Central memory CD8-positive, alpha-beta T cell (primary cell): ENCODE results near the gene NRDE2.

Experiments used
- ATAC-seq: fragments of 150-1000 bp; cut with Tn5 transposase; replicated peaks from 2 replicates; pipeline ENCODE4 v1.10.0; 2022; ENCODE audit warnings: mild to moderate bottlenecking, moderate FRiP score, moderate number of reproducible peaks; ENCODE audit not compliant: poor library complexity, severe bottlenecking; ENCODE audit errors: extremely low read depth
- DNase-seq, 2 donors: peaks; one replicate each; pipeline ENCODE4 v3.0.0; 2021; ENCODE audit warnings: low spot score in 2 of 2
- H3K27ac Mint-ChIP-seq: one replicate; pipeline ENCODE4 v1.8.0; 2022; ENCODE audit warnings: low read depth, mild to moderate bottlenecking, moderate library complexity, mixed read lengths
- H3K27me3 Mint-ChIP-seq: one replicate; pipeline ENCODE4 v1.8.0; 2022; ENCODE audit warnings: mixed read lengths
- H3K36me3 Mint-ChIP-seq: one replicate; pipeline ENCODE4 v1.8.0; 2022; ENCODE audit warnings: mild to moderate bottlenecking, moderate library complexity, mixed read lengths; ENCODE audit not compliant: insufficient read depth
- H3K4me1 Mint-ChIP-seq: one replicate; pipeline ENCODE4 v1.8.0; 2022; ENCODE audit warnings: mixed read lengths
- H3K4me3 Mint-ChIP-seq: one replicate; pipeline ENCODE4 v1.8.0; 2022; ENCODE audit warnings: mild to moderate bottlenecking, moderate library complexity, mixed read lengths
- H3K9me3 Mint-ChIP-seq: one replicate; pipeline ENCODE4 v1.8.0; 2022; ENCODE audit warnings: mixed read lengths

Gene NRDE2, protein sequence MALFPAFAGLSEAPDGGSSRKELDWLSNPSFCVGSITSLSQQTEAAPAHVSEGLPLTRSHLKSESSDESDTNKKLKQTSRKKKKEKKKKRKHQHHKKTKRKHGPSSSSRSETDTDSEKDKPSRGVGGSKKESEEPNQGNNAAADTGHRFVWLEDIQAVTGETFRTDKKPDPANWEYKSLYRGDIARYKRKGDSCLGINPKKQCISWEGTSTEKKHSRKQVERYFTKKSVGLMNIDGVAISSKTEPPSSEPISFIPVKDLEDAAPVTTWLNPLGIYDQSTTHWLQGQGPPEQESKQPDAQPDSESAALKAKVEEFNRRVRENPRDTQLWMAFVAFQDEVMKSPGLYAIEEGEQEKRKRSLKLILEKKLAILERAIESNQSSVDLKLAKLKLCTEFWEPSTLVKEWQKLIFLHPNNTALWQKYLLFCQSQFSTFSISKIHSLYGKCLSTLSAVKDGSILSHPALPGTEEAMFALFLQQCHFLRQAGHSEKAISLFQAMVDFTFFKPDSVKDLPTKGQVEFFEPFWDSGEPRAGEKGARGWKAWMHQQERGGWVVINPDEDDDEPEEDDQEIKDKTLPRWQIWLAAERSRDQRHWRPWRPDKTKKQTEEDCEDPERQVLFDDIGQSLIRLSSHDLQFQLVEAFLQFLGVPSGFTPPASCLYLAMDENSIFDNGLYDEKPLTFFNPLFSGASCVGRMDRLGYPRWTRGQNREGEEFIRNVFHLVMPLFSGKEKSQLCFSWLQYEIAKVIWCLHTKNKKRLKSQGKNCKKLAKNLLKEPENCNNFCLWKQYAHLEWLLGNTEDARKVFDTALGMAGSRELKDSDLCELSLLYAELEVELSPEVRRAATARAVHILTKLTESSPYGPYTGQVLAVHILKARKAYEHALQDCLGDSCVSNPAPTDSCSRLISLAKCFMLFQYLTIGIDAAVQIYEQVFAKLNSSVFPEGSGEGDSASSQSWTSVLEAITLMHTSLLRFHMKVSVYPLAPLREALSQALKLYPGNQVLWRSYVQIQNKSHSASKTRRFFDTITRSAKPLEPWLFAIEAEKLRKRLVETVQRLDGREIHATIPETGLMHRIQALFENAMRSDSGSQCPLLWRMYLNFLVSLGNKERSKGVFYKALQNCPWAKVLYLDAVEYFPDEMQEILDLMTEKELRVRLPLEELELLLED

DNA sequence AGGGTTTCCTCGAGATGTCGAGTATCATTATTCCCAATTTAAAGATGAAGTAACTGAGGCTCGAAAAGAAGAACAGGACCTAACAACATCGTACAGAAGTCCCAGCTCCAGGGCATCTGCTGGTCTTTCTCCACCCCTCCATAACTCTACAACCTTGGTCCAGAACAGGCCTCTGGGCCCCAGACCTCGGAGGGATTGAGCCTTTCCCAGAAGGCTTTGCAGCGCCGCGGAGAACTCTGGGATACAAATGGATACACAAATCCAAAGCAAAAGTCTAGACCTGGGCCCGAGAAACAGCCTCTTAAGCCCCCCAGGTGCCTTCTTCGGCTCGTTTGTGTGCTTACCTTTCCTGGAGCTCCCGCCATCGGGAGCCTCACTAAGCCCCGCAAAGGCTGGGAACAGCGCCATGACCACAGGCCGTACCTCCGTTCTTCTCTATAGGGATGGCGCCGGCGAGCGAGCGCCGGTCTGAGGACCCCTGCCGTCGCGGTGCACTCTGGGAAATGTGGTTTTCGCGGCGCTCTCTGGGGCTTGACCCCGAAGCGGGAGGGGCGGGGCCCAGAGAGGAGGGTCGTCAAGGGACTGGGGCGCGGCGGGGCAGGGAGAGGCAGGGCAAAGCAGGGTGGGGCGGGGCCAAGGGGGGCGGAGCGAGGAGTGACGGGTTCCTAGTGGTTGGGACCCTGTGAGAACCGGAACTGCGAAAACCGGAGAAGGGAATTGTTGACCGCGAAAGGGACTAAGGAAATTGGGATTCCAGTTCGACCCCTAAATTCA lies at the start of gene NRDE2:
Gene NRDE2, minus strand, starts transcription at position 445 of the 774 bp plus-strand sequence. Its CDS starts 37 bp downstream, at position 408.
- Mint-ChIP-seq H3K27me3 (peaks cover 25% of the 10 kb centered on the region), H3K27ac (peak within 1 kb of the TSS; percentile 95), H3K4me3 (peak within 1 kb of the TSS; percentile 90), H3K36me3 (peaks cover 3% of the 10 kb centered on the region), H3K9me3 (no peaks in the 10 kb centered on the region), H3K4me1 (peaks cover 34% of the 10 kb centered on the region)
- DNase-seq (peak; percentile 65 to 67), ATAC-seq (peak; percentile 84)

DNA sequence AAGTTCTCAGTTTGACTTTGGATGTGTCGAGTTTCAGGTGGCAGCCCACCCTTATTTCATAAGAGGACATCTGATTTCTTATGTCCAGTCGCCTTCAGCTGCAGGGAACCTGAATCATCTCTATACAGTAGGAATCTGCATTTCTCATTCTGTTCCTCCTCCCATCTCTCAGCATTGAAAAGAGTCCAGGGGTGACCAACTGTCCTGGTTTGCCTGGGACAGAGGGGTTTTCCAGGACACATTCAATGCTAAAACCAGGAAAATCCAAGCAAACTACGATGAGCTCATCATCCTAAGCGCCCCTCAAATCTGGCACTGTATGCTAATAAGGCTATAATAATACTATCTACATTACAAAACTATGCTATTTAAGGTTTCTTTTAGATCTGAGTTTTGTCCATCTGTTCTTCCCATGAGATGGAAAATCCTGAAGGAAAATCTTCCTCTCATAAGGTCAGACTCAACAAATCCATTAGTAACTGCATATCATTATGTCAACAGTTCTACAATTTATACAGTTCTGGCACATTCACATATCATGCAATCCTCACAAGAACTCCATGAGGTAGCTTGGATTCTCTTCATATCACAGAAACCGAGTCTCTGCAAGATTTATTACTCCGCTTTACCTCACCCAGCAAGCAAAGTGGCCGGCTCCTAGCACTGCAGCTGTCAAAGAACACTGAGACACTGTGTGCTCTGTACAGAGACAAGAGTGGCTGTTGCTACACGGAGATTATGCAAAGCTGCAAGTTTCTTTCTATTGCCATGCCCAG lies 49.5 kb upstream of the NRDE2 start:
- no peaks in the 10 kb centered on the region for H3K27me3 Mint-ChIP-seq
- H3K9me3 Mint-ChIP-seq, result no peaks in the 10 kb centered on the region
- no peak overlapping the region for H3K4me3 Mint-ChIP-seq
- no peaks in the 10 kb centered on the region for H3K36me3 Mint-ChIP-seq
- H3K27ac Mint-ChIP-seq, result no peak overlapping the region
- H3K4me1 Mint-ChIP-seq, result no peaks in the 10 kb centered on the region
- DNase-seq (no peak), ATAC-seq (no peak)

DNA sequence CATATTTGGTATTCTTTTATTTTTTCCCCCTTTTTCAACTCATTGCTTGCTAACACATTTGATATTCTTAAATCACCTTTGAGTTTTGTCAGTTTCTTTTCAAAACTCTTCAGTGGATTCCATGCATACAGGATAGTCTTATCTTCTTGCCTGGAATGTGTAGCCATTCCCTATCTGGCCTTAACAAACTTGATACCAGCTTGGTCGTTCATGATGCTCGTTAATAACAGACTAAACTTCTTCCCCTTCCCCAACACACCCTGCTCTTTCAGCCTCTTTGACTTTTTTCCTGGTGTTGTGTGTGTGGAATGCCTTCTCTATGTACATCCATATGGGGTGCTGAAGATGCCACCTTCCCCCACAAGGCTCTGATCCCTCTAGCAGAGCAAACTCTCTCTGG lies 47.4 kb upstream of the NRDE2 start:
- Mint-ChIP-seq H3K4me3 (no peak overlapping the region), H3K4me1 (no peaks in the 10 kb centered on the region), H3K36me3 (no peaks in the 10 kb centered on the region), H3K27me3 (no peaks in the 10 kb centered on the region), H3K27ac (no peak overlapping the region), H3K9me3 (no peaks in the 10 kb centered on the region)
- DNase-seq (no peak), ATAC-seq (no peak)

DNA sequence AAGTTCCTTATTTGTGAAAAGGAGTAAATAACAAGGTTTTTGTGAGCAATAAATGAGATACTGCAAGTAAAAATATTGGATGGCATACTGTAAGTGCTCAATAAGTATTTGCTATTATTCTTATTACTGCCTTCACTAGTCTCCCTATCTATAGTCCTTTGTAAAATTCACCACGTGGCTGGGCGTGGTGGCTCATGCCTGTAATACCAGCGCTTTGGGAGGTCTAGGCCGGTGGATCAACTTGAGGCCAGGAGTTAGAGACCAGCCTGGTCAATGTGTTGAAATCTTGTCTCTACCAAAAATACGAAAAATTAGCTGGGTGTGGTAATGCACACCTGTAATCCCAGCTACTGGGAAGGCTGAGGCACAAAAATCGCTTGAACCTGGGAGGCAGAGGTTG lies 46.5 kb upstream of the NRDE2 start:
- Mint-ChIP-seq H3K36me3 (no peaks in the 10 kb centered on the region), H3K9me3 (no peaks in the 10 kb centered on the region), H3K4me3 (no peak overlapping the region), H3K27me3 (no peaks in the 10 kb centered on the region), H3K4me1 (no peaks in the 10 kb centered on the region), H3K27ac (no peak overlapping the region)
- DNase-seq, result no peak
- ATAC-seq, result no peak

DNA sequence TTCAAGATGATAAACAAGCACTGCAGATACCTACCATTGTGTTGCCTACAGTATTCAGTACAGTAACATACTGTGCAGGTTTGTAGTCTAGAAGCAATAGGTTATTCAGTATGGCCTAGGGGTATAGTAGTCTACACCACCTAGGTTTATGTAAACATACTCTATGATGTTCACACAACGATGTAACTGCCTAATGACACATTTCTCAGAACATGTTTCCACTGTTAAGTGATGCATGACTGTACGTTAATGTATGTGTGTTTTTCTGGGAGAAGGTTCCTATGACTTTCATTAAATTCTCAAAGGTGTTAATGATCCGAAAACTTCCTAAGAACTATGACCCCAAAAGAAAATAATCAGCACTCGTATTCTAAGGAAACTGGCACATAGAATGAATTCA lies 44.2 kb upstream of the NRDE2 start:
- ATAC-seq (no peak), DNase-seq (no peak)
- H3K4me1 Mint-ChIP-seq, result no peaks in the 10 kb centered on the region
- H3K27ac Mint-ChIP-seq, result no peak overlapping the region
- H3K27me3 Mint-ChIP-seq, result no peaks in the 10 kb centered on the region
- H3K4me3 Mint-ChIP-seq, result no peak overlapping the region
- no peaks in the 10 kb centered on the region for H3K9me3 Mint-ChIP-seq
- H3K36me3 Mint-ChIP-seq, result no peaks in the 10 kb centered on the region

DNA sequence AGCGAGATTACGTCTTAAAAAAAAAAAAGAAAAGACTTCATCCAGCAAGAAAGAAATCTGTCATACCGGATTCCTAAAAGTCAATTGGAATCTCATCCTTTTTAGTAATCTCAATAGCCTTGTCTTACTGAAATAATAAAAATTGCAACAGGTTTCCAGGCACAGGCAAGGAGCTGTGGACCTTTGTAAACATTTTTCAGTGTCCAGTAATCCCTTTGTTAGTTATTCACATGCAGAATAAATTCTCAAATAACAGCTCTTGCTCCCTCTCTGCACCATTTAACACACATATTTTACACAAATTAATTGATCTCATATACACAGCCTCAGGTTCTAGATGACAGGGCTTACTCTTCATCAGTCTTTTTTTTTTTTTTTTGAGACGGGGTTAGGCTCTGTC lies 43.1 kb upstream of the NRDE2 start:
- Mint-ChIP-seq H3K9me3 (no peaks in the 10 kb centered on the region), H3K4me3 (no peak overlapping the region), H3K36me3 (no peaks in the 10 kb centered on the region), H3K27ac (no peak overlapping the region), H3K4me1 (no peaks in the 10 kb centered on the region), H3K27me3 (no peaks in the 10 kb centered on the region)
- ATAC-seq (no peak), DNase-seq (no peak)

DNA sequence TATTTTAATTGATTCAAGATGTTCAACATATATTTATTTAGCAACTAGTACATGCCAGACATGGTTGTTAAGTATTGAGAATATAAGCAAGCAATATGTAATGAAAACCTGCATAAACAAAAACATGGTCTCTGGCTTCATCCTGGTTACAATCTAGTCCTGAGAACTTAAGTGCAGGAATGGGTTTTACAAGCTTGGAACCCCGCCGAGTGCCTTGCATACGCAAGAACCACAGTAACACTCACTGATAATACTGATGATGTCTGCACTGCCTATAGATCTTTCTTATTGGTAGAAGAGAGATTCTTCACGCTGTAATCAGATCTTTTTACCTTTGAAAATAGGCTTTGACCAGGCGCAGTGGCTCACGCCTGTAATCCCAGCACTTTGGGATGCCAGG lies 42.1 kb upstream of the NRDE2 start:
- no peaks in the 10 kb centered on the region for H3K36me3 Mint-ChIP-seq
- no peaks in the 10 kb centered on the region for H3K27me3 Mint-ChIP-seq
- H3K4me1 Mint-ChIP-seq, result peaks cover 7% of the 10 kb centered on the region
- ATAC-seq (no peak), DNase-seq (no peak)
- no peaks in the 10 kb centered on the region for H3K9me3 Mint-ChIP-seq
- no peak overlapping the region for H3K4me3 Mint-ChIP-seq
- no peak overlapping the region for H3K27ac Mint-ChIP-seq

DNA sequence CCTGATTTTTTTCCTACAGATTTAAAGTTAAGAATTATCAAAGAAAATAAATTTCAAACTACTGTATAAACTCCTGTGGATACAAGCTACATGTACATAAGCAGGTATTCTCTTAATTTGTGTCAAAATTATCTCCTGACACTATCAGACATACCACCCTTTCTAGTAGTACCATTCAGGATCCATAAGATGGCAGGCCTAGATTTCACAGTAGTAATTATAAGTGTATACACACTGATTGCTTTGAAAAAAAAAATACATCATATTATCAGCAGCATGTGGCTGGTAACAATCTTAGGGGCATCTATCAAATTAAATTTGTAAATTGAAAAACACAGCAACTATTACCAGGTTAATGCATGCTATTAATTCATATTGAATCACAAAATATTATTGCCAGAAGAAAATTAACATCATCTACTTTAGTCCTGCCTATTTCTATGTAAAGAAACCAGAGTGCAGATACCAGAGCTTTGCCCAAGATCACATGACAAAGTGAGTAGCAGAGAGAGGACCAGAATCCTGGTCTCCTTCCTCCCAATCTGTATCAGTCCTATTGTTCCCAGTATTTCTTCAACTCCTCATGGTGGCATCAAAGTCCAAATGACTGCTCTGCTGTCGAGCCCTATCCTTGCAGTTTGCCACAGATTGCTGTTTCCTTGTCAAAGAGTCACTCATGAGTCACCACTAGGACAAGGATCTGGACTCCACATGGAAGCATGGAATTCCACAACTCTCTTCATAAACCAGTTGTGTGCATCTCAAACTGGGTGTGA lies 37.4 kb upstream of the NRDE2 start:
- Mint-ChIP-seq H3K4me3 (no peak overlapping the region), H3K27me3 (no peaks in the 10 kb centered on the region), H3K4me1 (peaks cover 7% of the 10 kb centered on the region), H3K27ac (no peak overlapping the region), H3K36me3 (no peaks in the 10 kb centered on the region), H3K9me3 (no peaks in the 10 kb centered on the region)
- no peak for DNase-seq
- ATAC-seq, result peak; percentile 89

DNA sequence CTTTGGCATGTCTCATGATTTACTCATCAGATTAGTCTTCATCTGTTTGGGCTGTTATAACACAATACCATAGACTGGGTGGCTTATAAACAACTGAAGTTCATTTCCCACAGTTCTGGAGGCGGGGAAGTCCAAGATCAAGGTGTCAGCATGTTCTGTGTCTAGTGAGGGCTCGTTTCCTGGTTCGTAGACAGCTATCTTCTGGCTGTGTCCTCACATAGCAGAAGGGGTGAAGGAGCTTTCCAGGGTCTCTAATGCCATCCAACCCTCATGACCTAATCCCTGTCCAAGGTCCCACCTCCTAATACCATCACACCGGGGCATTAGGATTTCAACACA lies 30.8 kb upstream of the NRDE2 start:
- Mint-ChIP-seq H3K4me1 (no peaks in the 10 kb centered on the region), H3K9me3 (no peaks in the 10 kb centered on the region), H3K27me3 (peaks cover 33% of the 10 kb centered on the region), H3K27ac (no peak overlapping the region), H3K36me3 (no peaks in the 10 kb centered on the region), H3K4me3 (no peak overlapping the region)
- ATAC-seq (no peak), DNase-seq (no peak)

DNA sequence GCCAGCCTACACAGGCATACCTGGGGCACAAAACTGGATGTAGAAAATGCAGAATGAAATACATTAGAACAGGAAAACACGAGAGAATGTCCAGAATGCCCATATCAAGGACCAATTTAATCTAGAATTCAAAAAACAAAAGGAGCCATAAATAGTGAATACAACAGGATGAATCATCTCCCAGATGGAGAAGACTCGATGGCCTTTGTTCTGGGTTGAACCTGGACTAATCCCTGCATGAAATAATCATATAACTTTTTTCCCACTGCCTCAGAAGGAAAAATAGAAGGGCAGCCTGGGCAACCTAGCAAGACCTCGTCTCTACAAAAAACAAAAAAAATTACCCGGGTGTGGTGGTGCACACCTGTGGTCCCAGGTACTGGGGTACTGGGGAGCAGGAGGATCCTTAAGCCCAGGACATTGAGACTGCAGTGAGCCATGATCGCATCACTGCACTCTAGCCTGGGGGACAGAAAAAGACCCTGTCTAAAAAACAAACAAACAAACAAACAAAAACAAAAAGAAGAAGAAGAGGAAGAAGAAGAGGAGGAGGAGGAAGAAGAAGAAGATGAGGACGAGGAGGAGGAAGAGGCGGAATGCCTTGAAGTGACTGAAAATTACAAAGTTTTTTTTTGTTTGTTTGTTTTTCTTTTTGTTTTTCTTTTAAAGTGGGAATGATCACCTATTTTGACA lies 30.3 kb upstream of the NRDE2 start:
- DNase-seq, result no peak
- Mint-ChIP-seq H3K27me3 (peaks cover 33% of the 10 kb centered on the region), H3K4me1 (no peaks in the 10 kb centered on the region), H3K27ac (no peak overlapping the region), H3K36me3 (no peaks in the 10 kb centered on the region), H3K9me3 (no peaks in the 10 kb centered on the region), H3K4me3 (no peak overlapping the region)
- ATAC-seq, result no peak

DNA sequence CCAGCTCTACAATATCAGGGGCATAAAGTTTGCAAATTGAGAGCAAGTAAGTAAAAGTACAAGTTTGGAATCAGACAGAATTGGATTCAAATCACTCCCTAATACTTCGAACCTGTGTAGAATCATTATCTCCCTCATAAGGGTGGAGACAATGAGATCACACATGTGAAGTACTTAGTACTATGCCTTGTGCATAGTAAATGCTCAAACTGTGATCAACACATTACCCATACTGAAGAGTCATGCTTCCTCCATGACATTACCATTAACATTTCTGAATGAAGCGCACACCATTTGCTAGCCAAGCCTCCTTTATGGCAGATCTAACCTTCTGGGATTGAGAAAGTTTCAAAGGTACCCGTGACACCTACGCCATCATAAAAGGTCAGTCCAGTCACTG lies 26.6 kb upstream of the NRDE2 start:
- H3K9me3 Mint-ChIP-seq, result no peaks in the 10 kb centered on the region
- H3K27me3 Mint-ChIP-seq, result peaks cover 47% of the 10 kb centered on the region
- no peak overlapping the region for H3K4me3 Mint-ChIP-seq
- no peak for ATAC-seq
- no peak for DNase-seq
- no peaks in the 10 kb centered on the region for H3K4me1 Mint-ChIP-seq
- H3K27ac Mint-ChIP-seq, result no peak overlapping the region
- no peaks in the 10 kb centered on the region for H3K36me3 Mint-ChIP-seq
